ENCODE results near the gene ABHD13.
"Not testable (repeated sequence)": the region's sequence is repeated elsewhere in the genome, so short reads cannot be mapped to it uniquely, and the experiment has no call there.

Gene ABHD13

DNA sequence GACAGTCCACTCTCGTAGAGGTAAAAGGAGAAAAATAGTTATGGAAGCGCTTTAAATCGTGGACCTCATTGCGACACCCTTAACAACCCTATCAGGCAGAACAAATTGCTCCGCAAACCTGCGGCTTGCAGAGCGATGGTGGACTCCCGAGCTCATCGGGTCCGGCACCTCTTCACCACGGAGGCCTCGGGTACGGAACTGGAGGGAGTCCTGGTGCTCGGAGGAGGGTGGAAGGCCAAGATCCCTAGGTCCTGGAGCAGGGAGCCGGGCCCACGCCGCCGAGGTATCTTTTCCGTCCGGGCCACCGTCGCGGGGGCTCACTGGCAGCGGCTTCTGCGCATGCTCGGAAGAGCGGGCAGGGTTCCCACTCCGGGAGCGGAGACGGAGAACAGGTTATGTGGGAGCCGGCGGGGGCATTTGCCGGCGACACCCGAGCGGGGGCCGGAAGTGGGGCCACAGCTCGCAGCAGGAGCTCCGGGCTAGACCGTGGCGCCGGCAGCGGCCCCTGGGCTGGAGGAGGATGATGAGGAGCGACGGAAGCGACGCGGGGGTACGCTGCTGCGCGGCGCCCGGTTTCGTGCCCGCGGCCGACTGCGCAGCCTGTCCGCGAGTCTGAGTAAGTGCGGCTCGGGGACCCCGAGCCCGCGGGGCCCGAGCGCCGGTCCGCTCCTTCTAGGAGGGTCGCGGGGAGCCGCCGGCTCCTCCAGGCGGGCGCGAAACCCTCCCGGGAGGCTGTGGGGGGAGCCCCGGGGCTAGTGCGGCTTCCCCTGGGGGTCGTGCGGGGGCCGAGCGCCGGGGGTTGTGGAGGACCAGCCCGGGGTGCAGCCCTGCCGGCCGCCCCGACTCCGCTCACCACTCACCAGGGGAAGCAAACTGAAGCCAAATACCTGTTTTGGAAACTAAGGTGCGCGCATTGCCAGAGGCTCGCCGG, at the start of gene ABHD13:
Gene ABHD13, plus strand, starts transcription at position 349 of the 931 bp plus-strand sequence. CDS start 10,827 bp downstream, outside the sequence.
- peak; percentile 93 for DNase-seq

GRCh38 chr13:108168929-108169328, 49.3 kb upstream of the ABHD13 start:
- DNase-seq, result no peak

- DNase-seq, result peak; percentile 43 to 48
Measured at GRCh38 chr13:108176685-108177274, 41.4 kb upstream of the ABHD13 start.

- DNase-seq, result no peak
Measured at GRCh38 chr13:108178078-108178477, 40.1 kb upstream of the ABHD13 start.

GRCh38 chr13:108182652-108183051, 35.5 kb upstream of the ABHD13 start:
- DNase-seq, result no peak

GRCh38 chr13:108185223-108185622, 33.0 kb upstream of the ABHD13 start:
- DNase-seq, result no peak

DNA sequence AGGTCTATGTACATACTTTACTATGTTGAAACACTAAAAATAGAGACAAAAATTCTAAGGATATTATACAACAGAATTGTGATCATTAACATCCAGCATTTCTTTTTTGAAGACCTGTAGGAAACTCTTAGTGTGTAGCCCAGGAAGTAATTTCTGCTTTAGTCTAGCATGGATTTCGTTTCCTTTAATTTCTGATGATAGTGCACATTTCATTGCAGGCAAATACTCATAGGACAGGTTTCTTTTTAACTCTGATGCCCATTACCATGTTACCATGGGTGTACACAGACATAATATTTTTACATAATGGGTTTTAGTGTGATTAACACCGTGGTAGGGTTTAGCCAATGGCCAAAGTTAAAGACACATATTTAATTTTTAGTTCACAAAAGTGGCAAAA, 29.9 kb upstream of the ABHD13 start:
- no peak for DNase-seq

GRCh38 chr13:108190897-108191296, 27.3 kb upstream of the ABHD13 start:
- no peak for DNase-seq

GRCh38 chr13:108193806-108194205, 24.4 kb upstream of the ABHD13 start:
- no peak for DNase-seq

DNA sequence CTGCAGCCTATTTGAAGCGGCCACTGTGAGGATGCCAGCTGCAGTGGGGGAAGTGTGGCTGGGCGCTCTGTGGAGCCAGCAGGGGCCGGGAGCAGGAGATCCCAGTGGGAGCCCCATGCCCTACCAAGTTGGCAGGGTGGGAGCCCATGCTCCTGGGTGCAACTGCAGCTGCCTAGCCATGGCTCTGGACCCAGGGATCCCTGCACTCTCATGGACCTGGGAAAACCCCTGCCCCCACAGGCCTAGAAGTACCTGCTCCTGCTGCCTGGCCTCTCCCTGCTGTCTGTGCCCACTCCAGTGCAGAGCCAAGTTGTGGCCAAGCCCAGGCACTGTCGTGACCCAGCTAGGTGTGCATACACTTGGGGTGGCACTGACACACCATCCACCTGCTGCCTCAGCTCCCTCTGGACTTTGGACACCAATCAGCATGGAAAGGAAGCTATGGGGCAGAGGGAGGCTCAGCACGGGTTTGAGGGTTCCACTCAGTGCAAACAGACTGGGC, 23.7 kb upstream of the ABHD13 start:
- no peak for DNase-seq

DNA sequence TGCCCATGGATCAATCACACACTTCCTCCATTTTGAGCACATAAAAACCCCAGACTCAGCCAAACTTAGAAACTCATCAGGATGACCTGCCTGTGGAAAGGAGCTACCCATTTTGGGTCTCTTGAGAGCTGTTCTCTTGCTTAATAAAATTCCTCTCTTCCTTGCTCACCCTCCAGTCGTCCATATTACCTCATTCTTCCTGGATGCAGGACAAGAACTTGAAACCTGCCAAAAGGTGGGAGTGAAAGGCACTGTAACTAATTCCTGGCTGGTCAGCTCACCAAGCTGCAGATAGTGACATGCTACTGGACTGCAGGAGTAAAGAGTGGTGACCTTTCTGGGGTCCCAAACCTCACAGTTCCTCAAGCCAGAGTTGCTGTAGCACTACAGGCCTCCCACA, 23.0 kb upstream of the ABHD13 start:
- no peak for DNase-seq

DNA sequence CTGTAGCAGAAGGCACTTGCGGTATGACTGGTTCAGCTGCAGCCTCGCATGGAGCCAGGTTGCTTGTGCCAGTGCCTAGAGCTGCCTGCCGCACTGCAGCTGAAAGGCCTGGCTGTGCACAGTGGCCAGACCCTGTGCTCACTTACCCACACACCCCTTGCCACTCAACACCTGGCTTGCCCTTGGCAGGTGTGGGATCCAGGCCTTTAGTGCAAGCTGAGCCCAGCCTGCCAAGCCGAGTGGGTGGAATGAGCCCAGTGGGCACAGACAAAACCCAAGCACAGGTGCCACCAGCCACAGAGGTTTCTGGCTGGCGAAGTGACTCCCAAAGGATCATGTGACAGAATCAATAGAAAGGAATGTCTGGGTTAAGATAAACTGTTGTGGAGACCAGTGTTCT, 22.3 kb upstream of the ABHD13 start:
- DNase-seq, result no peak

GRCh38 chr13:108200781-108201398, 17.3 kb upstream of the ABHD13 start:
- DNase-seq, result no peak

GRCh38 chr13:108210551-108210950, 7.6 kb upstream of the ABHD13 start:
- no peak for DNase-seq

DNA sequence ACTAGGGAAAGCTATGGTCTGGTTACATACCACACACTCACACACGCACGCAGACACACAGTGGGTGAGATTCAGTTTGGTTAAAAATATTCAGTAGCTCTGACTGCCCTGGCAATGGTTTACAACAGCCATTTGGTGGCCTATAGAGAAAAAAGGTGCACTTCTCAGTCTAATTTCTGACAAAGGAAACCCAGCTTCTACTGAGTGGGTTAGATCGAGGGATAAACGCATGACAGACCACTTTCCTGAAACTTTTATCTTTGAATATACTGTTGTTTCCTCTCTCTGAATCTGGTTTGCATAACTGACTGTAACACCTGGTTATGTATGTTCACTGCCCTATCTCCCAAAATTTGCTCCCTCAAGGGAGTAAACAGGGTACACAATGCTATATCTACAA, 5.3 kb upstream of the ABHD13 start:
- DNase-seq, result no peak

DNA sequence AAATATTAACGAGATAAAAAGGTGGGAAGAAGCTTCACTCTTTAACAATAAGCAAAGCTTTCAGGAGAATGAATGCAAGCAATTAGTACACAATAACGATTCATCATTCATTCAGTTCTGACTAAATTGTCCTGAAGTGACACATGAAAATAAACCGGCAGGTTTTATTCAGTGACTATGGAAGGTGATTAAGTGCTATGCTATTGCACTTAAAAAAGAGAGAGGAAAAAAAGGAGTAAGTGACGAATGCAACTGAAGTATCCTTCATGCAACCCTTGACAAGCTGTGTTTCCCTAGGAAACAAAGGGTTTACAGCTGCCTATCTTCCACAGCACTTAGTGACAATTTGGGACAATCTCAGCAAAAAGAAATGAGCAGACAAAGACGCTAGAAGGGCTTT, 4.2 kb upstream of the ABHD13 start:
- DNase-seq, result no peak

GRCh38 chr13:108214441-108215271, 3.5 kb upstream of the ABHD13 start:
- DNase-seq, result peak in 1 of 2 donors; percentile 19

DNA sequence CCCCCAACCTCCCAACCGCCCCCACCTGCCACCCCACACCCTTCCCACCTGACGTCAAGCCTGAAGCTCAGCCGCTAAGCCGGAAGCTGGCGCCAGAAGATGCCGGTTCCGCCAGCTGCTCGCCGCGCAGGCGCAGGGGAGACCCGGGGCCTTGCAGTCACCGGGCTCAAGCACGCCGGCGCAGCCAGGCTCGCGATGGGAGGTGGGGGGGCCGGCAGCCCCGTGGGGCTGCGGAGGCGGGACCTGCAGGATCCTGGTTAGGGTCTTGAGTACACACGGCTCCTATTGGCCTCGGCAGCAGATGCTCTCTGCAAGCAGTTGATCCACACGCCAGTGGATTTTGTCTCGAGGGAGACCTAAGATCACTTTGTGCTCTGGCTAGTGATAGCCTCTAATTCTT, 2.8 kb upstream of the ABHD13 start, which contains the start of gene LIG4:
Gene LIG4, minus strand, starts transcription at position 101 of the 400 bp plus-strand sequence. CDS start 4,268 bp downstream, outside the sequence.
- peak; percentile 94 to 97 for DNase-seq

DNA sequence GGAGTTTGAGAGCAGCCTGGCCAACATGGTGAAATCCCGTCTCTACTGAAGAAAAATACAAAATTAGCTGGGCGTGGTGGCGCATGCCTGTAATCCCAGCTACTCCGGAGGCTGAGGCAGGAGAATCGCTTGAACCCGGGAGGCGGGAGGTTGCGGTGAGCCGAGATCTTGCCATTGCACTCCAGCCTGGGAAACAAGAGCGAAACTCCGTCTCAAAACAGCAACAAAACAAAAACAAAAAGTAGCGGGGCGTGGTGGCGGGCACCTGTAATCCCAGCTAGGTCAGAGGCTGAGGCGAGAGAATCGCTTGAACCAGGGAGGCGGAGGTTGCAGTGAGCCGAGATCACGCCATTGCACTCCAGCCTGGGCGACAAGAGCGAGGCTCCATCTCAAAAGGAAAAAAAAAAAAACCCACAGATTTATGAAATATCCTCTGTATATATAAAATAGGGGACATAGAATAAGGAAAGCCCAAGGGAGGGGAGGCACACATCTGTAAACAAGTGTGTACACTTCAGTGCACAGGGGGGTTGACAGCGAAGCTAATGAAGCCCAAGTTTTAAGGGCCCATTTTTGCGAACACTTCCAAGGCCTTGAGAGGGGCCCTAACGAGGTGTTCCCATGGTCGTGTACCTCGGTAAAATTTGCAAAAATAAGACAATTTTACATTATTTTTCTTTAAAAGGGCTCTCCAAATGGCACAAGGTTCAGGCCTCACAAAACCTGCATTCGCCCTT, 717 bp upstream of the ABHD13 start:
- DNase-seq, result not testable (repeated sequence)

DNA sequence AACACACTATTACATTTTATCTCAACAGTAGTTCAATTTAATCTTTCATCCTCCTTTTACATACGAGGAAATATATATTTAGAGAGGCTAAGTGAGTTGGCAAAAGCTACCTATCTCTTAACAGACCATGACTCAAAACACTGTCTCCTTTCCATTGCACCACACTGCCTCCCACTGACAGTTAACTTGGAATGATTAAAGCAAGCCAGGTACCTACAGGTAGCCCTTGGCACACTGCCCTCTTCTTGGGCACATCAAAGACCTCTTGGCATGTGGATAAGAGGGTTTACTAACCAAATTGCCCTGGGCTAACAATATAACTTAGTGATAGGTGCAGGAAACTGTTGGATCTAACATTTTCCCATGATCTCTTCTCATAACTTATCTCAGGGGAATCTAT, 1.8 kb downstream of the ABHD13 start:
- DNase-seq, result peak in 1 of 2 donors; percentile 34

DNA sequence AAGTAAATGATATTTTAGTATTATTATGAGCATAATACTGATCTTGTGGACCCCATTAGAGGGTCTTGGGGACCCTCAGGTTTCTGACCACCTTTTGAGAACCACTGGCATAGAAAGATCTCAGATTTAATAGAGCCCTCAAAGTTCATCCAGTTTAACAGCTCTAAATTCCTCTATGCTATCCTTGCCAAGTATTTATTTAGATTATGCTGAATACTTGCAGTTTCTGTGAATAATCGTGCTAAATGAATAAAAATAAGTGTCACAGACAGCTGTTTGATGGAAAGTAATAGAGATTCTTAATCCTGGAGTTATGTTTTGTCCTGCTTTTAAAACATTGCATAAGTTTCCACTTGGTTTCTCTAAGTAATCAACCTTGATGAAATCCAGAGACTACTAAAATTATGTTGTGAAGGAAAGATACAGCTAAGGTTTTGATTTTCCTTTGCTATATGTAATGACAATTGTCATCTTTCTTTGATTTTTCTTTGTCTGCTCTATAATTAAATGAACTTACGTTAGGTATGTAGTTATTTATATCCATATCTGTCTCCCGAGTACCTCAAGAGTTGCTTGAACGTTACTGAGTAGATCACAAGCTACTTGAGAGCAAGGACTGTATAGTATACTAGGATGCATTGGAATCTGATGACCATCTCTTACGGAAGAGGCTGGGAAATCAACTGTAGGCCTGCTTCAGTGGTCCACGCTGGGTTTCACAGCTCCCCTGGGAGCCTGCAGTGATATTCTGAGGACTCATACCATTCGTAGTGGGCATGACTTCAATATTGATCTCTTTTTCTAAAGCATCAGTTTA, 5.7 kb downstream of the ABHD13 start:
- no peak for DNase-seq

All from CD4-positive, alpha-beta T cell treated with Interleukin-1 beta for 1 hour (primary cell).